HepG2 (cell line): ENCODE measurements around the gene SP5. TPM values are rescaled to one million over a fixed set of nuclear protein-coding genes. Genes with fewer than 3 reads are reported as not detected.

ENCODE experiments used
- AKAP8 ChIP-seq: sonication (generic); formaldehyde crosslinking; IDR thresholded peaks from 2 replicates; pipeline ENCODE4 v1.5.1; 2020; ENCODE audit warnings: mild to moderate bottlenecking, missing genetic modification reagents
- GPBP1L1 ChIP-seq: sonication (generic); formaldehyde crosslinking; IDR thresholded peaks from 2 replicates; pipeline ENCODE4 v1.5.0; 2020; ENCODE audit warnings: mild to moderate bottlenecking, missing genetic modification reagents
- JDP2 ChIP-seq: sonication (generic); formaldehyde crosslinking; IDR thresholded peaks from 2 replicates; pipeline ENCODE4 v1.8.1; 2022; ENCODE audit warnings: missing genetic modification reagents, borderline replicate concordance
- SALL2 ChIP-seq: sonication (generic); formaldehyde crosslinking; IDR thresholded peaks from 2 replicates; pipeline ENCODE4 v1.8.1; 2023; ENCODE audit warnings: mild to moderate bottlenecking, missing genetic modification reagents, inconsistent platforms
- SMARCC2 ChIP-seq: fragments of 450-650 bp; IDR thresholded peaks from 2 replicates; pipeline ENCODE4 v1.6.1; 2017; ENCODE audit warnings: antibody characterized with exemption, mild to moderate bottlenecking
- THRA ChIP-seq: sonication (generic); formaldehyde crosslinking; IDR thresholded peaks from 2 replicates; pipeline ENCODE4 v1.4.0; 2020; ENCODE audit warnings: missing genetic modification reagents, borderline replicate concordance
- ZBTB26 ChIP-seq: IDR thresholded peaks from 2 replicates; pipeline ENCODE4 v1.6.1; 2016; ENCODE audit warnings: missing compliant biosample characterization, missing genetic modification reagents, borderline replicate concordance
- ZBTB34 ChIP-seq: sonication (generic); formaldehyde crosslinking; IDR thresholded peaks from 2 replicates; pipeline ENCODE4 v1.8.0; 2022; ENCODE audit warnings: mild to moderate bottlenecking, missing genetic modification reagents
- ZFAT ChIP-seq: sonication (generic); formaldehyde crosslinking; conservative IDR thresholded peaks from 2 replicates; pipeline ENCODE4 v1.8.1; 2023; ENCODE audit warnings: missing genetic modification reagents, inconsistent platforms
- ZNF326 ChIP-seq: sonication (generic); formaldehyde crosslinking; IDR thresholded peaks from 2 replicates; pipeline ENCODE4 v1.4.0; 2020; ENCODE audit warnings: missing genetic modification reagents, borderline replicate concordance
- ZNF333 ChIP-seq: sonication (generic); formaldehyde crosslinking; IDR thresholded peaks from 2 replicates; pipeline ENCODE4 v1.4.0; 2020; ENCODE audit warnings: mild to moderate bottlenecking, missing genetic modification reagents, borderline replicate concordance
- ZNF788 ChIP-seq: sonication (generic); formaldehyde crosslinking; IDR thresholded peaks from 2 replicates; pipeline ENCODE4 v1.5.0; 2020; ENCODE audit warnings: mild to moderate bottlenecking, missing genetic modification reagents, borderline replicate concordance
- ZSCAN12 ChIP-seq: sonication (generic); formaldehyde crosslinking; IDR thresholded peaks from 2 replicates; pipeline ENCODE4 v1.9.0; 2021; ENCODE audit warnings: mild to moderate bottlenecking, missing genetic modification reagents
- polyA plus RNA-seq, 8 experiments: library from polyadenylated mRNA; depleted of rRNA in 3 of 8; stranded (reverse) in 7 of 8; unstranded in 1 of 8; fragments of >200 nt; fragmentation: Illumina TruSeq in 4 of 8; extraction: Trizol in 4 of 8; gene quantifications; 2 replicates each; pipeline versions ENCODE4 v1.2.1 to v1.2.3, GENCODE V29; 2011 to 2016; ENCODE audit warnings: low read depth in 4 of 8, missing spikeins in 1 of 8, mixed read lengths in 1 of 8; ENCODE audit not compliant: insufficient read depth in 1 of 8
- total RNA-seq, 5 experiments: library from RNA; depleted of rRNA; stranded (reverse); fragments of >200 nt; fragmentation: Illumina TruSeq; extraction: Trizol; gene quantifications; 2 replicates each; pipeline ENCODE4 v1.2.3, GENCODE V29; 2016; ENCODE audit warnings: low read depth in 1 of 5
- TF ChIP-seq, protein P1 (sequence below): sonication (generic); formaldehyde crosslinking; IDR thresholded peaks from 2 replicates; pipeline ENCODE4 v1.8.1; 2022; ENCODE audit warnings: mild to moderate bottlenecking, missing genetic modification reagents
- TF ChIP-seq, protein P2 (sequence below): sonication (generic); formaldehyde crosslinking; conservative IDR thresholded peaks from 2 replicates; pipeline ENCODE4 v1.8.0; 2022; ENCODE audit warnings: mild to moderate bottlenecking, moderate library complexity, missing genetic modification reagents
- TF ChIP-seq, protein P3 (sequence below): sonication (generic); formaldehyde crosslinking; IDR thresholded peaks from 2 replicates; pipeline ENCODE4 v1.8.1; 2023; ENCODE audit warnings: missing genetic modification reagents, mild to moderate bottlenecking, borderline replicate concordance
- TF ChIP-seq, protein P4 (sequence below): sonication (generic); formaldehyde crosslinking; IDR thresholded peaks from 2 replicates; pipeline ENCODE4 v1.9.0; 2021; ENCODE audit warnings: missing genetic modification reagents, borderline replicate concordance

Gene SP5
- total and polyA plus RNA-seq, 2 of the 13 experiments (the other 11 are each of a cell fraction or from before 2014, with no cell fraction given), result 50.8 to 119 TPM

GRCh38 chr2:170715062-170715931 lies at the start of gene SP5 (continued):
- TF ChIP-seq, protein P1, sequence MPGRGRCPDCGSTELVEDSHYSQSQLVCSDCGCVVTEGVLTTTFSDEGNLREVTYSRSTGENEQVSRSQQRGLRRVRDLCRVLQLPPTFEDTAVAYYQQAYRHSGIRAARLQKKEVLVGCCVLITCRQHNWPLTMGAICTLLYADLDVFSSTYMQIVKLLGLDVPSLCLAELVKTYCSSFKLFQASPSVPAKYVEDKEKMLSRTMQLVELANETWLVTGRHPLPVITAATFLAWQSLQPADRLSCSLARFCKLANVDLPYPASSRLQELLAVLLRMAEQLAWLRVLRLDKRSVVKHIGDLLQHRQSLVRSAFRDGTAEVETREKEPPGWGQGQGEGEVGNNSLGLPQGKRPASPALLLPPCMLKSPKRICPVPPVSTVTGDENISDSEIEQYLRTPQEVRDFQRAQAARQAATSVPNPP (CRISPR knock-in tag), result peak; percentile 31; the same call in 1 of the 2 replicates
- TF ChIP-seq ZBTB26, result no peak; the same call in none of the 2 replicates
- TF ChIP-seq, protein P2, sequence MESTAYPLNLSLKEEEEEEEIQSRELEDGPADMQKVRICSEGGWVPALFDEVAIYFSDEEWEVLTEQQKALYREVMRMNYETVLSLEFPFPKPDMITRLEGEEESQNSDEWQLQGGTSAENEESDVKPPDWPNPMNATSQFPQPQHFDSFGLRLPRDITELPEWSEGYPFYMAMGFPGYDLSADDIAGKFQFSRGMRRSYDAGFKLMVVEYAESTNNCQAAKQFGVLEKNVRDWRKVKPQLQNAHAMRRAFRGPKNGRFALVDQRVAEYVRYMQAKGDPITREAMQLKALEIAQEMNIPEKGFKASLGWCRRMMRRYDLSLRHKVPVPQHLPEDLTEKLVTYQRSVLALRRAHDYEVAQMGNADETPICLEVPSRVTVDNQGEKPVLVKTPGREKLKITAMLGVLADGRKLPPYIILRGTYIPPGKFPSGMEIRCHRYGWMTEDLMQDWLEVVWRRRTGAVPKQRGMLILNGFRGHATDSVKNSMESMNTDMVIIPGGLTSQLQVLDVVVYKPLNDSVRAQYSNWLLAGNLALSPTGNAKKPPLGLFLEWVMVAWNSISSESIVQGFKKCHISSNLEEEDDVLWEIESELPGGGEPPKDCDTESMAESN (CRISPR knock-in tag), result peak; percentile 28; the same call in 1 of the 2 replicates
- peak; percentile 71 for TF ChIP-seq SALL2
- no peak for TF ChIP-seq ZBTB34 (CRISPR knock-in tag)
- TF ChIP-seq ZNF326 (CRISPR knock-in tag), result no peak
- TF ChIP-seq, protein P3, sequence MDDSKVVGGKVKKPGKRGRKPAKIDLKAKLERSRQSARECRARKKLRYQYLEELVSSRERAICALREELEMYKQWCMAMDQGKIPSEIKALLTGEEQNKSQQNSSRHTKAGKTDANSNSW, result no peak
- TF ChIP-seq ZNF333, result no peak
- TF ChIP-seq THRA (CRISPR knock-in tag), result no peak; the same call in 1 of the 2 replicates
- no peak; the same call in 1 of the 2 replicates for TF ChIP-seq AKAP8 (CRISPR knock-in tag)
- TF ChIP-seq GPBP1L1, result no peak
- TF ChIP-seq JDP2 (CRISPR knock-in tag), result peak; percentile 78
- TF ChIP-seq ZSCAN12 (CRISPR knock-in tag), result peak; percentile 98
- TF ChIP-seq SMARCC2, result no peak
- TF ChIP-seq ZFAT, result peak; percentile 63; the same call in 1 of the 2 replicates
- TF ChIP-seq ZNF788 (CRISPR knock-in tag), result peak; percentile 27; the same call in 1 of the 2 replicates
- TF ChIP-seq, protein P4, sequence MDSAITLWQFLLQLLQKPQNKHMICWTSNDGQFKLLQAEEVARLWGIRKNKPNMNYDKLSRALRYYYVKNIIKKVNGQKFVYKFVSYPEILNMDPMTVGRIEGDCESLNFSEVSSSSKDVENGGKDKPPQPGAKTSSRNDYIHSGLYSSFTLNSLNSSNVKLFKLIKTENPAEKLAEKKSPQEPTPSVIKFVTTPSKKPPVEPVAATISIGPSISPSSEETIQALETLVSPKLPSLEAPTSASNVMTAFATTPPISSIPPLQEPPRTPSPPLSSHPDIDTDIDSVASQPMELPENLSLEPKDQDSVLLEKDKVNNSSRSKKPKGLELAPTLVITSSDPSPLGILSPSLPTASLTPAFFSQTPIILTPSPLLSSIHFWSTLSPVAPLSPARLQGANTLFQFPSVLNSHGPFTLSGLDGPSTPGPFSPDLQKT, result 0 out of 2 replicates have a peak, but pooled peaks have one; percentile 38
